Astrocyte (in vitro differentiated cells and primary cell): ENCODE data around the gene SSMEM1. TPM values are rescaled to one million over a fixed set of nuclear protein-coding genes. Genes with fewer than 3 reads are reported as not detected.
A peak's percentile ranks its signal among the peaks of the same experiment; 100 is the strongest.
"Not testable (repeated sequence)": the region's sequence is repeated elsewhere in the genome, so short reads cannot be mapped to it uniquely, and the experiment has no call there.

ENCODE experiments used
- DNase-seq: peaks from one replicate; pipeline ENCODE4 v3.0.0-alpha.2; 2010; ENCODE audit warnings: low read depth
- FAIRE-seq: peaks from 2 replicates; lab custom pipeline; 2011; peaks lifted over from hg19 to GRCh38; lab: Jason Lieb, UNC
- H2AFZ ChIP-seq: 2 replicates; pipeline ENCODE4 v1.6.0; 2012; ENCODE audit warnings: low read depth, low read length, inconsistent platforms
- H3K27ac ChIP-seq: 2 replicates; pipeline ENCODE4 v1.5.1; 2011; ENCODE audit warnings: low read depth, low read length, inconsistent platforms
- H3K27me3 ChIP-seq: 2 replicates; pipeline ENCODE4 v1.6.0; 2011; ENCODE audit warnings: low read length, inconsistent platforms; ENCODE audit not compliant: insufficient read depth
- H3K36me3 ChIP-seq: 2 replicates; pipeline ENCODE4 v1.5.1; 2011; ENCODE audit warnings: low read length, inconsistent platforms; ENCODE audit not compliant: insufficient read depth
- H3K4me1 ChIP-seq: 2 replicates; pipeline ENCODE4 v1.5.1; 2011; ENCODE audit warnings: low read length, inconsistent platforms; ENCODE audit not compliant: insufficient read depth
- H3K4me2 ChIP-seq: 2 replicates; pipeline ENCODE4 v1.6.0; 2012; ENCODE audit warnings: low read length, inconsistent platforms
- H3K4me3 ChIP-seq: 2 replicates; pipeline ENCODE4 v1.5.1; 2011; ENCODE audit warnings: low read depth, mild to moderate bottlenecking, low read length, inconsistent platforms; ENCODE audit not compliant: insufficient read depth
- H3K79me2 ChIP-seq: 2 replicates; pipeline ENCODE4 v1.6.0; 2012; ENCODE audit warnings: mild to moderate bottlenecking, low read length, inconsistent platforms; ENCODE audit not compliant: insufficient read depth
- H3K9ac ChIP-seq: 2 replicates; pipeline ENCODE4 v1.6.0; 2012; ENCODE audit warnings: mild to moderate bottlenecking, low read length, inconsistent platforms
- H3K9me3 ChIP-seq: 2 replicates; pipeline ENCODE4 v1.5.1; 2012; ENCODE audit warnings: low read depth, mild to moderate bottlenecking, low read length, inconsistent platforms; ENCODE audit not compliant: insufficient read depth
- H4K20me1 ChIP-seq: 2 replicates; pipeline ENCODE4 v1.6.0; 2012; ENCODE audit warnings: low read length, inconsistent platforms; ENCODE audit not compliant: insufficient read depth
- H3K27ac Mint-ChIP-seq: one replicate; pipeline ENCODE4 v1.8.0; 2021; ENCODE audit warnings: mild to moderate bottlenecking, mixed read lengths; ENCODE audit not compliant: unreplicated experiment
- H3K27me3 Mint-ChIP-seq: one replicate; pipeline ENCODE4 v1.8.0; 2021; ENCODE audit warnings: low read depth, mixed read lengths; ENCODE audit not compliant: unreplicated experiment
- H3K36me3 Mint-ChIP-seq: one replicate; pipeline ENCODE4 v1.8.0; 2021; ENCODE audit warnings: low read depth, mixed read lengths; ENCODE audit not compliant: unreplicated experiment
- H3K4me1 Mint-ChIP-seq: one replicate; pipeline ENCODE4 v1.8.0; 2021; ENCODE audit warnings: low read depth, mixed read lengths; ENCODE audit not compliant: unreplicated experiment
- H3K4me3 Mint-ChIP-seq: one replicate; pipeline ENCODE4 v1.8.0; 2021; ENCODE audit warnings: mild to moderate bottlenecking, moderate library complexity, mixed read lengths; ENCODE audit not compliant: unreplicated experiment
- H3K9me3 Mint-ChIP-seq: one replicate; pipeline ENCODE4 v1.8.0; 2021; ENCODE audit warnings: mild to moderate bottlenecking, mixed read lengths; ENCODE audit not compliant: unreplicated experiment
- CTCF ChIP-seq: IDR thresholded peaks from 2 replicates; pipeline ENCODE4 v1.5.1; 2011; ENCODE audit warnings: low read depth, mild to moderate bottlenecking, inconsistent platforms, low read length, moderate library complexity; ENCODE audit not compliant: insufficient read depth
- EZH2 ChIP-seq: IDR thresholded peaks from 2 replicates; pipeline ENCODE4 v1.6.1; 2012; ENCODE audit warnings: mild to moderate bottlenecking, low read length, inconsistent platforms; ENCODE audit not compliant: insufficient read depth
- total RNA-seq: library from RNA; stranded (reverse); gene quantifications from 2 replicates; pipeline ENCODE4 v1.2.1, GENCODE V29; 2021

Gene SSMEM1
- total RNA-seq, 1 donor from 2014 or later = not detected

GRCh38 chr7:130240240-130240639 is 32.6 kb downstream of the SSMEM1 start:
- Mint-ChIP-seq H3K27me3 (no peaks in the 10 kb centered on the region), H3K4me1 (peaks cover 18% of the 10 kb centered on the region), H3K9me3 (peaks cover 5% of the 10 kb centered on the region), H3K4me3 (no peak overlapping the region), H3K36me3 (no peaks in the 10 kb centered on the region), H3K27ac (peak overlapping the region; percentile 24)
- Histone ChIP-seq H3K27me3 (no peaks in the 10 kb centered on the region), H3K4me1 (no peaks in the 10 kb centered on the region), H3K9me3 (no peaks in the 10 kb centered on the region), H3K4me2 (no peak overlapping the region), H4K20me1 (no peaks in the 10 kb centered on the region), H3K79me2 (no peaks in the 10 kb centered on the region), H3K4me3 (no peak overlapping the region), H3K27ac (no peak overlapping the region), H3K36me3 (no peaks in the 10 kb centered on the region), H3K9ac (no peak overlapping the region), H2AFZ (no peak overlapping the region)
- no peak for TF ChIP-seq EZH2
- TF ChIP-seq CTCF = no peak
- no peak for FAIRE-seq
- DNase-seq = no peak

GRCh38 chr7:130242198-130243014 is 34.7 kb downstream of the SSMEM1 start:
- peaks cover 18% of the 10 kb centered on the region for H3K4me1 Mint-ChIP-seq
- no peak overlapping the region for H3K4me2 ChIP-seq
- H3K27me3 Mint-ChIP-seq = no peaks in the 10 kb centered on the region
- H3K4me1 ChIP-seq = no peaks in the 10 kb centered on the region
- H3K9me3 ChIP-seq = no peaks in the 10 kb centered on the region
- TF ChIP-seq EZH2 = no peak
- TF ChIP-seq CTCF = peak; percentile 48
- peaks cover 5% of the 10 kb centered on the region for H3K9me3 Mint-ChIP-seq
- peak overlapping the region; percentile 6 for H3K4me3 Mint-ChIP-seq
- FAIRE-seq = no peak
- peak overlapping the region; percentile 97 for H3K27ac Mint-ChIP-seq
- H3K79me2 ChIP-seq = no peaks in the 10 kb centered on the region
- H4K20me1 ChIP-seq = no peaks in the 10 kb centered on the region
- H3K4me3 ChIP-seq = no peak overlapping the region
- H3K36me3 ChIP-seq = no peaks in the 10 kb centered on the region
- peak; percentile 86 for DNase-seq
- no peak overlapping the region for H2AFZ ChIP-seq
- no peak overlapping the region for H3K9ac ChIP-seq
- H3K36me3 Mint-ChIP-seq = no peaks in the 10 kb centered on the region
- H3K27ac ChIP-seq = no peak overlapping the region
- H3K27me3 ChIP-seq = no peaks in the 10 kb centered on the region

GRCh38 chr7:130243486-130243885 is 35.8 kb downstream of the SSMEM1 start:
- not testable (repeated sequence) for H4K20me1 ChIP-seq, H3K4me2 ChIP-seq, H3K36me3 Mint-ChIP-seq, H3K9me3 ChIP-seq, H3K9me3 Mint-ChIP-seq, H3K36me3 ChIP-seq, H3K9ac ChIP-seq, H3K27me3 ChIP-seq, FAIRE-seq, H3K4me3 ChIP-seq, H3K79me2 ChIP-seq, H3K4me3 Mint-ChIP-seq, H3K4me1 ChIP-seq, H2AFZ ChIP-seq, H3K27ac ChIP-seq, H3K27me3 Mint-ChIP-seq
- Mint-ChIP-seq H3K27ac (peak overlapping the region; percentile 8), H3K4me1 (peaks cover 18% of the 10 kb centered on the region)
- DNase-seq = peak; percentile 12

- H3K4me3 Mint-ChIP-seq, H4K20me1 ChIP-seq, H3K4me1 ChIP-seq, H3K27me3 Mint-ChIP-seq, DNase-seq, H2AFZ ChIP-seq, H3K4me2 ChIP-seq, FAIRE-seq, H3K27ac Mint-ChIP-seq, H3K27me3 ChIP-seq, H3K27ac ChIP-seq, H3K9me3 ChIP-seq, H3K9ac ChIP-seq, H3K36me3 ChIP-seq, H3K4me3 ChIP-seq, H3K36me3 Mint-ChIP-seq, H3K79me2 ChIP-seq: not testable (repeated sequence)
- Mint-ChIP-seq H3K9me3 (peaks cover 12% of the 10 kb centered on the region), H3K4me1 (peaks cover 18% of the 10 kb centered on the region)
Measured at GRCh38 chr7:130246491-130246890, 38.8 kb downstream of the SSMEM1 start.

GRCh38 chr7:130248842-130249241 is 41.2 kb downstream of the SSMEM1 start:
- not testable (repeated sequence) for H3K4me2 ChIP-seq, H3K9me3 ChIP-seq, H4K20me1 ChIP-seq, H3K4me1 Mint-ChIP-seq, H3K4me3 ChIP-seq, H3K27ac ChIP-seq, H3K9ac ChIP-seq, FAIRE-seq, H3K27me3 Mint-ChIP-seq, H3K4me1 ChIP-seq, H2AFZ ChIP-seq, H3K27me3 ChIP-seq, H3K36me3 ChIP-seq, H3K79me2 ChIP-seq, H3K27ac Mint-ChIP-seq, H3K4me3 Mint-ChIP-seq, H3K36me3 Mint-ChIP-seq, DNase-seq
- peaks cover 21% of the 10 kb centered on the region for H3K9me3 Mint-ChIP-seq
